Gastrocnemius medialis (tissue), 4 donors: ENCODE measurements around the gene SPATA46. TPM values are rescaled to one million over a fixed set of nuclear protein-coding genes. Genes with fewer than 3 reads are reported as not detected.
"Not testable (repeated sequence)": the region's sequence is repeated elsewhere in the genome, so short reads cannot be mapped to it uniquely, and the experiment has no call there.

Experiments used
- ATAC-seq, 2 donors: fragments of 150-250 bp; one replicate each; pipeline ENCODE4 v1.9.1; 2016
- DNase-seq, 2 donors: peaks; one replicate each; pipeline ENCODE4 v3.0.0-alpha.2; 2019
- H3K27ac ChIP-seq, 4 donors: fragments of 200-600 bp; sonication (generic); 1 replicate in 1 of 4; 2 replicates in 3 of 4; pipeline ENCODE4 v1.5.1; 2016 to 2018; ENCODE audit warnings: mild to moderate bottlenecking in 2 of 4, moderate library complexity in 1 of 4
- H3K27me3 ChIP-seq, 3 donors: fragments of 200-600 bp; sonication (generic) in 2 of 3; 1 replicate in 1 of 3; 2 replicates in 2 of 3; pipeline versions ENCODE4 v1.5.1 to v1.6.0; 2016 to 2019; ENCODE audit warnings: mild to moderate bottlenecking in 1 of 3, moderate library complexity in 1 of 3
- H3K36me3 ChIP-seq, 2 donors: fragments of 200-600 bp; sonication (generic) in 1 of 2; one replicate each; pipeline ENCODE4 v1.5.1; 2017 to 2018
- H3K4me1 ChIP-seq, 2 donors: fragments of 200-600 bp; sonication (generic) in 1 of 2; one replicate each; pipeline ENCODE4 v1.5.1; 2016 to 2017; ENCODE audit warnings: mild to moderate bottlenecking in 2 of 2
- H3K4me3 ChIP-seq, 4 donors: fragments of 200-600 bp; sonication (generic) in 3 of 4; 1 replicate in 1 of 4; 2 replicates in 3 of 4; pipeline ENCODE4 v1.5.1; 2016 to 2019; ENCODE audit warnings: mild to moderate bottlenecking in 2 of 4
- H3K9me3 ChIP-seq, 3 donors: fragments of 200-600 bp; sonication (generic) in 2 of 3; 1 replicate in 1 of 3; 2 replicates in 2 of 3; pipeline ENCODE4 v1.5.1; 2016 to 2019
- CTCF ChIP-seq, 5 experiments: fragments of 450-650 bp in 3 of 5; fragments of 200-600 bp in 2 of 5; sonication (generic) in 2 of 5; IDR thresholded peaks in 4 of 5; conservative IDR thresholded peaks in 1 of 5; 1 replicate in 4 of 5; 2 replicates in 1 of 5; pipeline ENCODE4 v1.5.1; 2016 to 2019; ENCODE audit warnings: antibody characterized with exemption in 5 of 5, mild to moderate bottlenecking in 3 of 5, moderate library complexity in 3 of 5
- POLR2A ChIP-seq, 2 donors: fragments of 450-650 bp; IDR thresholded peaks; one replicate each; pipeline ENCODE4 v1.6.1; 2017; ENCODE audit warnings: antibody characterized with exemption in 2 of 2, mild to moderate bottlenecking in 2 of 2, moderate library complexity in 2 of 2
- in situ Hi-C, 4 donors: fragments of 200-750 bp; cut with MboI; loops; one replicate each; pipeline versions ENCODE4 v1.15.0 to v1.8.0; 2017; ENCODE audit warnings: low sequenced_read_pairs in 4 of 4
- intact Hi-C: fragments of 100-400 bp; cut with DNase I; formaldehyde crosslinking; loops from one replicate; pipeline ENCODE4 v1.15.1; 2023; ENCODE audit warnings: low total_unique reads
- total RNA-seq, 4 donors: library from RNA; depleted of rRNA; stranded (reverse); fragments of >200 nt; gene quantifications; one replicate each; pipeline versions ENCODE4 v1.1.0 to v1.2.3, GENCODE V29; 2016

The SPATA46 gene
- 1 to 10 TPM in 1 of 4 donors, not detected in 3; 1.7 TPM for total RNA-seq

GRCh38 chr1:162376691-162377090, at the start of gene SPATA46:
Gene SPATA46 (minus strand): TSS chr1:162376854. CDS start chr1:162376790, 64 bp downstream.
- Histone ChIP-seq H3K36me3 (no peaks in the 10 kb centered on the region), H3K27ac (no peak within 1 kb of the TSS), H3K27me3 (no peaks in the 10 kb centered on the region), H3K9me3 (no peaks in the 10 kb centered on the region), H3K4me1 (no peaks in the 10 kb centered on the region), H3K4me3 (no peak within 1 kb of the TSS)
- in situ Hi-C loops, result no loop called here
- DNase-seq (no peak), ATAC-seq (no peak)
- intact Hi-C loops, result no loop called here
- TF ChIP-seq POLR2A (IDR thresholded peaks at IDR 0.05), result no peak
- no peak for TF ChIP-seq CTCF (IDR thresholded peaks at IDR 0.05 in 4 of 5, conservative IDR thresholded peaks at IDR 0.05 in 1 of 5)

GRCh38 chr1:162422662-162423375, 46.2 kb upstream of the SPATA46 start:
- ATAC-seq (no peak), DNase-seq (no peak)
- intact Hi-C loops (no loop called here), in situ Hi-C loops (no loop called here)
- H3K27me3 ChIP-seq, result no peaks in the 10 kb centered on the region
- no peaks in the 10 kb centered on the region for H3K9me3 ChIP-seq
- TF ChIP-seq POLR2A (IDR thresholded peaks at IDR 0.05) (no peak), CTCF (IDR thresholded peaks at IDR 0.05 in 4 of 5, conservative IDR thresholded peaks at IDR 0.05 in 1 of 5) (no peak)
- no peaks in the 10 kb centered on the region for H3K36me3 ChIP-seq
- no peak overlapping the region for H3K27ac ChIP-seq
- H3K4me1 ChIP-seq, result no peaks in the 10 kb centered on the region
- no peak overlapping the region for H3K4me3 ChIP-seq

GRCh38 chr1:162421258-162422164, 44.9 kb upstream of the SPATA46 start:
- DNase-seq (no peak), ATAC-seq (no peak)
- TF ChIP-seq POLR2A (IDR thresholded peaks at IDR 0.05) (no peak), CTCF (IDR thresholded peaks at IDR 0.05 in 4 of 5, conservative IDR thresholded peaks at IDR 0.05 in 1 of 5) (no peak)
- in situ Hi-C loops (no loop called here), intact Hi-C loops (no loop called here)
- Histone ChIP-seq H3K36me3 (no peaks in the 10 kb centered on the region), H3K4me3 (no peak overlapping the region), H3K27me3 (no peaks in the 10 kb centered on the region), H3K4me1 (no peaks in the 10 kb centered on the region), H3K9me3 (no peaks in the 10 kb centered on the region), H3K27ac (no peak overlapping the region)

- in situ Hi-C loops (no loop called here), intact Hi-C loops (no loop called here)
- no peaks in the 10 kb centered on the region for H3K27me3 ChIP-seq
- H3K4me3 ChIP-seq, result no peak overlapping the region
- no peaks in the 10 kb centered on the region for H3K36me3 ChIP-seq
- no peaks in the 10 kb centered on the region for H3K4me1 ChIP-seq
- no peak overlapping the region for H3K27ac ChIP-seq
- TF ChIP-seq POLR2A (IDR thresholded peaks at IDR 0.05) (no peak), CTCF (IDR thresholded peaks at IDR 0.05 in 4 of 5, conservative IDR thresholded peaks at IDR 0.05 in 1 of 5) (no peak)
- no peak for DNase-seq
- no peaks in the 10 kb centered on the region for H3K9me3 ChIP-seq
- ATAC-seq, result no peak
These were observed 43.5 kb upstream of the SPATA46 start for GRCh38 chr1:162420120-162420519.

GRCh38 chr1:162419450-162419931, 42.8 kb upstream of the SPATA46 start:
- H3K27me3 ChIP-seq, H3K4me3 ChIP-seq, intact Hi-C loops, H3K4me1 ChIP-seq, DNase-seq, H3K27ac ChIP-seq, H3K36me3 ChIP-seq, in situ Hi-C loops, ATAC-seq, H3K9me3 ChIP-seq: not testable (repeated sequence)

- H3K27ac ChIP-seq, H3K27me3 ChIP-seq, intact Hi-C loops, H3K36me3 ChIP-seq, ATAC-seq, in situ Hi-C loops, H3K4me3 ChIP-seq, H3K9me3 ChIP-seq, H3K4me1 ChIP-seq, DNase-seq: not testable (repeated sequence)
These were observed 41.9 kb upstream of the SPATA46 start for GRCh38 chr1:162418584-162418983.
